Mesothelial cell of epicardium (in vitro differentiated cells): ENCODE measurements around the gene TRIM47. TPM values are rescaled to one million over a fixed set of nuclear protein-coding genes. Genes with fewer than 3 reads are reported as not detected.
"Not testable (repeated sequence)": the region's sequence is repeated elsewhere in the genome, so short reads cannot be mapped to it uniquely, and the experiment has no call there.

Experiments
- DNase-seq, 2 experiments: peaks; one replicate each; pipeline ENCODE4 v3.0.0; 2021; ENCODE audit warnings: low spot score in 2 of 2; ENCODE audit not compliant: unreplicated experiment in 2 of 2
- H3K27ac Mint-ChIP-seq: 2 replicates; pipeline ENCODE4 v1.8.0; 2021; ENCODE audit warnings: mixed read lengths
- H3K27me3 Mint-ChIP-seq: 2 replicates; pipeline ENCODE4 v1.8.0; 2021; ENCODE audit warnings: low read depth, mixed read lengths
- H3K36me3 Mint-ChIP-seq: 2 replicates; pipeline ENCODE4 v1.8.0; 2021; ENCODE audit warnings: mixed read lengths
- H3K4me1 Mint-ChIP-seq: 2 replicates; pipeline ENCODE4 v1.8.0; 2021; ENCODE audit warnings: mixed read lengths
- H3K4me3 Mint-ChIP-seq: 2 replicates; pipeline ENCODE4 v1.8.0; 2021; ENCODE audit warnings: mild to moderate bottlenecking, moderate library complexity, mixed read lengths
- H3K9me3 Mint-ChIP-seq: 2 replicates; pipeline ENCODE4 v1.8.0; 2021; ENCODE audit warnings: mixed read lengths
- CTCF ChIP-seq: fragments of 200-600 bp; sonication (generic); IDR thresholded peaks from one replicate; pipeline ENCODE4 v1.5.0; 2021; ENCODE audit warnings: antibody characterized with exemption; ENCODE audit not compliant: unreplicated experiment
- total RNA-seq: library from RNA; stranded (reverse); gene quantifications from 3 replicates; pipeline ENCODE4 v1.2.1, GENCODE V29; 2021

The TRIM47 gene
- total RNA-seq, 1 donor from 2014 or later: 2.9 TPM

- no peak for DNase-seq
- no peak overlapping the region for H3K27ac Mint-ChIP-seq
- no peak for TF ChIP-seq CTCF
- no peaks in the 10 kb centered on the region for H3K9me3 Mint-ChIP-seq
- no peaks in the 10 kb centered on the region for H3K27me3 Mint-ChIP-seq
- peaks cover 6% of the 10 kb centered on the region for H3K36me3 Mint-ChIP-seq
- peaks cover 17% of the 10 kb centered on the region for H3K4me1 Mint-ChIP-seq
- no peak overlapping the region for H3K4me3 Mint-ChIP-seq
Measured at GRCh38 chr17:75891605-75892555, 13.5 kb upstream of the TRIM47 start.

GRCh38 chr17:75891022-75891604 is 12.7 kb upstream of the TRIM47 start:
- H3K27ac Mint-ChIP-seq: no peak overlapping the region

GRCh38 chr17:75889454-75889853 is 11.1 kb upstream of the TRIM47 start:
- no peak for TF ChIP-seq CTCF
- H3K9me3 Mint-ChIP-seq: no peaks in the 10 kb centered on the region
- H3K4me1 Mint-ChIP-seq: peaks cover 7% of the 10 kb centered on the region
- peaks cover 4% of the 10 kb centered on the region for H3K27me3 Mint-ChIP-seq
- H3K36me3 Mint-ChIP-seq: peaks cover 6% of the 10 kb centered on the region
- no peak overlapping the region for H3K27ac Mint-ChIP-seq
- DNase-seq: no peak
- no peak overlapping the region for H3K4me3 Mint-ChIP-seq

More at GRCh38 chr17:75891022-75891604, 12.7 kb upstream of the TRIM47 start:
- H3K9me3 Mint-ChIP-seq: no peaks in the 10 kb centered on the region
- H3K4me3 Mint-ChIP-seq: no peak overlapping the region
- DNase-seq: no peak
- H3K27me3 Mint-ChIP-seq: no peaks in the 10 kb centered on the region
- peaks cover 6% of the 10 kb centered on the region for H3K36me3 Mint-ChIP-seq
- no peak for TF ChIP-seq CTCF
- H3K4me1 Mint-ChIP-seq: peaks cover 17% of the 10 kb centered on the region

GRCh38 chr17:75888484-75888883 is 10.1 kb upstream of the TRIM47 start:
- H3K27ac Mint-ChIP-seq: no peak overlapping the region
- no peaks in the 10 kb centered on the region for H3K4me1 Mint-ChIP-seq

GRCh38 chr17:75885860-75886259 is 7.5 kb upstream of the TRIM47 start:
- not testable (repeated sequence) for H3K27ac Mint-ChIP-seq, DNase-seq, H3K36me3 Mint-ChIP-seq, H3K9me3 Mint-ChIP-seq, H3K4me3 Mint-ChIP-seq, H3K4me1 Mint-ChIP-seq
- H3K27me3 Mint-ChIP-seq: peaks cover 23% of the 10 kb centered on the region

More at GRCh38 chr17:75888484-75888883, 10.1 kb upstream of the TRIM47 start:
- no peak overlapping the region for H3K4me3 Mint-ChIP-seq
- DNase-seq: no peak
- TF ChIP-seq CTCF: no peak
- H3K9me3 Mint-ChIP-seq: no peaks in the 10 kb centered on the region
- peaks cover 4% of the 10 kb centered on the region for H3K27me3 Mint-ChIP-seq
- H3K36me3 Mint-ChIP-seq: peaks cover 6% of the 10 kb centered on the region

- Mint-ChIP-seq H3K36me3 (peaks cover 3% of the 10 kb centered on the region), H3K4me1 (no peaks in the 10 kb centered on the region), H3K27me3 (peaks cover 27% of the 10 kb centered on the region), H3K9me3 (no peaks in the 10 kb centered on the region), H3K4me3 (no peak overlapping the region), H3K27ac (no peak overlapping the region)
- no peak for DNase-seq
- no peak for TF ChIP-seq CTCF
Measured at GRCh38 chr17:75885431-75885830, 7.0 kb upstream of the TRIM47 start.
